K562 (cell line): ENCODE data around the gene IL17REL. TPM values are rescaled to one million over a fixed set of nuclear protein-coding genes. Genes with fewer than 3 reads are reported as not detected.

ENCODE experiments used
- ATAC-seq: fragments of 200-7000 bp; cut with Tn5 transposase; 3 replicates; pipeline ENCODE4 v1.9.1; 2020; ENCODE audit warnings: moderate library complexity
- BruUV-seq: library from RNA; stranded (reverse); fragments of 400-500 nt; replicated peaks from 2 replicates; lab custom pipeline; 2021; lab: Mats Ljungman, UMichigan
- CTCF ChIA-PET: fragments of 300-600 bp; formaldehyde crosslinking; extraction: SDS; loops from one replicate; lab custom pipeline; 2021; ENCODE audit warnings: low intra/inter-chr PET ratio; lab: Yijun Ruan, JAX
- POLR2A ChIA-PET: fragments of 300-600, 350-650 bp; sonication (Branson Sonifier 250); formaldehyde crosslinking; extraction: SDS; loops from one replicate; lab custom pipeline; 2021; ENCODE audit warnings: antibody characterized with exemption, inconsistent platforms; lab: Yijun Ruan, JAX
- DNase-seq, 4 experiments: peaks; one replicate each; pipeline versions ENCODE4 v3.0.0 to v3.0.0-alpha.2; 2011 to 2018; ENCODE audit warnings: low spot score in 3 of 4, mixed read lengths in 3 of 4; ENCODE audit errors: extremely low read depth in 1 of 4
- FAIRE-seq: peaks from 2 replicates; lab custom pipeline; 2011; peaks lifted over from hg19 to GRCh38; lab: Jason Lieb, UNC
- H2AFZ ChIP-seq: 2 replicates; pipeline ENCODE4 v1.6.0; 2011; ENCODE audit warnings: low read depth, low read length, control low read depth, inconsistent platforms
- H3K27ac ChIP-seq: fragments of 200-600 bp; 3 replicates; pipeline ENCODE4 v1.8.0; 2011; ENCODE audit warnings: low read depth, mild to moderate bottlenecking, control low read depth, inconsistent platforms, low read length, moderate library complexity, mixed read lengths; ENCODE audit errors: extremely low read depth
- H3K27me3 ChIP-seq, 2 experiments: fragments of 300-600 bp in 1 of 2; 2 replicates in 1 of 2; 3 replicates in 1 of 2; pipeline versions ENCODE4 v1.6.0 to v1.8.0; 2011; ENCODE audit warnings: inconsistent platforms in 2 of 2, low read length in 2 of 2, mild to moderate bottlenecking in 1 of 2, mixed read lengths in 1 of 2, moderate library complexity in 1 of 2; ENCODE audit not compliant: control insufficient read depth in 2 of 2, insufficient read depth in 2 of 2
- H3K36me3 ChIP-seq: fragments of 300-600 bp; 3 replicates; pipeline ENCODE4 v1.8.0; 2011; ENCODE audit warnings: mild to moderate bottlenecking, low read length, inconsistent platforms; ENCODE audit not compliant: control insufficient read depth, insufficient read depth
- H3K4me1 ChIP-seq, 2 experiments: fragments of 200-600 bp in 1 of 2; replicated peaks in 1 of 2; 2 replicates in 1 of 2; 3 replicates in 1 of 2; pipeline versions ENCODE4 v1.5.1 to v1.8.0; 2011; ENCODE audit warnings: inconsistent platforms in 2 of 2, low read length in 2 of 2, mild to moderate bottlenecking in 1 of 2, mixed read lengths in 1 of 2, moderate library complexity in 1 of 2; ENCODE audit not compliant: control insufficient read depth in 2 of 2, insufficient read depth in 2 of 2
- H3K4me2 ChIP-seq: 2 replicates; pipeline ENCODE4 v1.6.1; 2011; ENCODE audit warnings: low read length, control low read depth, inconsistent platforms, mixed read lengths; ENCODE audit not compliant: insufficient read depth
- H3K4me3 ChIP-seq: fragments of 200-600 bp; sonication (generic), shearing (Covaris generic); 2 replicates; pipeline ENCODE4 v1.5.1; 2016; ENCODE audit warnings: control low read depth, inconsistent platforms
- H3K79me2 ChIP-seq: fragments of 200-600 bp; 3 replicates; pipeline ENCODE4 v1.8.0; 2011; ENCODE audit warnings: low read length, inconsistent platforms; ENCODE audit not compliant: control insufficient read depth, insufficient read depth
- H3K9ac ChIP-seq, 2 experiments: 2 replicates each; pipeline versions ENCODE4 v1.6.0 to v1.6.1; 2011; ENCODE audit warnings: low read depth in 2 of 2, low read length in 2 of 2, control low read depth in 1 of 2, inconsistent platforms in 1 of 2, mild to moderate bottlenecking in 1 of 2, mixed read lengths in 1 of 2; ENCODE audit not compliant: insufficient read depth in 1 of 2
- H3K9me1 ChIP-seq: one replicate; pipeline ENCODE4 v1.6.0; 2011; ENCODE audit warnings: inconsistent platforms, mild to moderate bottlenecking, low read length, moderate library complexity; ENCODE audit not compliant: control insufficient read depth, insufficient read depth
- H3K9me3 ChIP-seq: replicated peaks from 2 replicates; pipeline ENCODE4 v1.5.1; 2011; ENCODE audit warnings: low read depth, low read length, inconsistent platforms; ENCODE audit not compliant: control insufficient read depth, insufficient read depth
- H4K20me1 ChIP-seq: replicated peaks from 2 replicates; pipeline ENCODE4 v1.6.1; 2011; ENCODE audit warnings: low read length, inconsistent platforms, mixed read lengths; ENCODE audit not compliant: control insufficient read depth, insufficient read depth
- ARID1B ChIP-seq: fragments of 450-650 bp; IDR thresholded peaks from 2 replicates; pipeline ENCODE4 v1.6.1; 2016; ENCODE audit warnings: antibody characterized with exemption, mild to moderate bottlenecking, inconsistent platforms
- BRF1 ChIP-seq: IDR thresholded peaks from 3 replicates; pipeline ENCODE4 v1.6.1; 2011; ENCODE audit warnings: borderline replicate concordance, mild to moderate bottlenecking; ENCODE audit not compliant: insufficient read length; ENCODE audit errors: extremely low read depth
- PHB ChIP-seq: fragments of 250-450 bp; sonication (Bioruptor Pico); IDR thresholded peaks from 2 replicates; pipeline ENCODE4 v1.5.0; 2021
- TCF7L2 ChIP-seq: fragments of 150-350 bp; IDR thresholded peaks from 2 replicates; pipeline ENCODE4 v1.6.1; 2016; ENCODE audit warnings: low read depth, mild to moderate bottlenecking, low read length, moderate library complexity
- ZNF124 ChIP-seq: sonication (generic); formaldehyde crosslinking; IDR thresholded peaks from 2 replicates; pipeline ENCODE4 v1.8.1; 2022; ENCODE audit warnings: missing genetic modification reagents
- ZNF239 ChIP-seq: fragments of 250-450 bp; sonication (Bioruptor Pico); IDR thresholded peaks from 2 replicates; pipeline ENCODE4 v1.4.0; 2020; ENCODE audit warnings: mild to moderate bottlenecking
- WGBS: fragments of 100-300 bp; shearing (Covaris generic); methylation state at CpG from one replicate; pipeline ENCODE4 v1.1.6; 2016; ENCODE audit warnings: low coverage, mixed read lengths; ENCODE audit not compliant: insufficient coverage; ENCODE audit errors: missing lambda C conversion rate; 5-methylcytosine and 5-hydroxymethylcytosine counted together
- in situ Hi-C: fragments of 300-500 bp; cut with MboI; formaldehyde crosslinking; loops from 4 replicates; pipeline ENCODE4 v1.15.0; 2018; ENCODE audit warnings: inconsistent platforms, mixed read lengths
- intact Hi-C: fragments of 100-400 bp; cut with micrococcal nuclease; formaldehyde crosslinking; loops from 2 replicates; pipeline ENCODE4 v1.14.2; 2022
- polyA plus RNA-seq, 8 experiments: library from polyadenylated mRNA; depleted of rRNA in 4 of 8; stranded (reverse) in 5 of 8; unstranded in 3 of 8; fragments of >200 nt; fragmentation: Nextera tagmentation in 2 of 8; fragmentation: Illumina TruSeq in 1 of 8; extraction: Ambion mirVana in 2 of 8; extraction: Trizol in 1 of 8; gene quantifications; 2 replicates each; pipeline versions ENCODE4 v1.2.1 to v1.2.3, GENCODE V29; 2011 to 2014; ENCODE audit warnings: inconsistent platforms in 1 of 8, missing spikeins in 1 of 8
- total RNA-seq, 7 experiments: library from RNA; depleted of rRNA in 6 of 7; stranded (reverse); fragments of >200 nt in 6 of 7; fragmentation: Illumina TruSeq in 2 of 7; extraction: Trizol in 2 of 7; gene quantifications; 2 replicates each; pipeline versions ENCODE4 v1.2.1 to v1.2.3, GENCODE V29; 2011 to 2021; ENCODE audit warnings: low replicate concordance in 1 of 7
- TF ChIP-seq, protein P1 (sequence below): fragments of 450-650 bp; formaldehyde crosslinking; IDR thresholded peaks from 2 replicates; pipeline ENCODE4 v1.4.0; 2020; ENCODE audit warnings: mild to moderate bottlenecking
- TF ChIP-seq, protein P2 (sequence below): fragments of 450-650 bp; IDR thresholded peaks from one replicate; pipeline ENCODE4 v1.6.1; 2018; ENCODE audit warnings: mild to moderate bottlenecking, moderate library complexity; ENCODE audit not compliant: partially characterized antibody
- TF ChIP-seq, protein P3 (sequence below), 2 experiments: fragments of 150-350 bp in 1 of 2; IDR thresholded peaks; 2 replicates each; pipeline ENCODE4 v1.6.1; 2012 to 2016; ENCODE audit warnings: low read depth in 2 of 2, low read length in 2 of 2, mild to moderate bottlenecking in 1 of 2, moderate library complexity in 1 of 2

Gene IL17REL
- total and polyA plus RNA-seq, 9 of the 15 experiments (the other 6 are each of a cell fraction or from before 2014, with no cell fraction given): 0.05 to 0.42 (median 0.11) TPM; not detected in 4

DNA sequence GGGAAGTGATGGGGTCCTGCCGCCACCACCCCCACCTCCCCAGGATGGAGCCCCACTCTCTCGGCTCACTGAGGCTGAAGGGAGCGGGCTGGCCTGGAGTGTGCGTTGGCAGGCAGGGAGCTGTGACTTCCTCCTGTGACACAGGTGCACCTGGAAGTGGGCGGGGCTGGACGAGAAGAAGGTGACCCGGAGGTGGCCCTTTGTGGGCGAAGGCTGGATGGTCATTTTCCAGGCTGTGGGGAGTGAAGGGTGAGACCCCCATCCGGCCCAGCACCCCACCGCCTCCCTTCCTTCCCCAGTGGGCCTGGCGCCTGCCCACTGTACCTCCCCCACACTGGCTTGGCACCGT, 15.3 kb downstream of the IL17REL start:
- TF ChIP-seq ARID1B: no peak
- TF ChIP-seq TCF7L2: no peak
- Histone ChIP-seq H2AFZ (no peak overlapping the region), H3K36me3 (no peaks in the 10 kb centered on the region), H3K27me3 (no peaks in the 10 kb centered on the region), H4K20me1 (no peaks in the 10 kb centered on the region), H3K79me2 (no peaks in the 10 kb centered on the region), H3K4me2 (no peak overlapping the region), H3K9me3 (no peaks in the 10 kb centered on the region), H3K27ac (no peak overlapping the region), H3K9me1 (no peaks in the 10 kb centered on the region), H3K4me3 (no peak overlapping the region), H3K9ac (no peak overlapping the region), H3K4me1 (peaks cover 0 to 85% of the 10 kb centered on the region in 2 experiments; a peak in 3 of 5 replicates)
- BruUV-seq: no TSS peak
- intact Hi-C loops (no loop called here), in situ Hi-C loops (no loop called here)
- ChIA-PET POLR2A (no interaction called here), CTCF (no interaction called here)
- FAIRE-seq (no peak), DNase-seq (no peak), ATAC-seq (no peak)
- WGBS: 60% methylated on average over 4 of the region's 12 CpGs

GRCh38 chr22:49996518-49997250, 15.9 kb downstream of the IL17REL start:
- intact Hi-C loops: no loop called here
- 59% methylated on average over 8 of the region's 19 CpGs for WGBS
- CTCF ChIA-PET: no interaction called here
- ATAC-seq (no peak), FAIRE-seq (no peak), DNase-seq (no peak)
- Histone ChIP-seq H3K9me3 (no peaks in the 10 kb centered on the region), H3K27me3 (no peaks in the 10 kb centered on the region), H4K20me1 (no peaks in the 10 kb centered on the region), H3K27ac (no peak overlapping the region), H3K4me1 (peaks cover 0 to 82% of the 10 kb centered on the region in 2 experiments; a peak in 3 of 5 replicates), H3K36me3 (no peaks in the 10 kb centered on the region), H3K4me3 (no peak overlapping the region), H3K9me1 (no peaks in the 10 kb centered on the region), H3K9ac (peak overlapping the region in 1 of 2 experiments; percentile 64; a peak in 1 of 4 replicates), H3K79me2 (no peaks in the 10 kb centered on the region), H3K4me2 (no peak overlapping the region), H2AFZ (no peak overlapping the region)
- BruUV-seq: no TSS peak
- in situ Hi-C loops: no loop called here
- POLR2A ChIA-PET: interaction anchor here (0.8 to 1.0 kb wide), 2 partner anchors 20 to 28 kb away, joined by 3 read pairs; no protein-coding TSS in a partner anchor
- TF ChIP-seq, protein P1, sequence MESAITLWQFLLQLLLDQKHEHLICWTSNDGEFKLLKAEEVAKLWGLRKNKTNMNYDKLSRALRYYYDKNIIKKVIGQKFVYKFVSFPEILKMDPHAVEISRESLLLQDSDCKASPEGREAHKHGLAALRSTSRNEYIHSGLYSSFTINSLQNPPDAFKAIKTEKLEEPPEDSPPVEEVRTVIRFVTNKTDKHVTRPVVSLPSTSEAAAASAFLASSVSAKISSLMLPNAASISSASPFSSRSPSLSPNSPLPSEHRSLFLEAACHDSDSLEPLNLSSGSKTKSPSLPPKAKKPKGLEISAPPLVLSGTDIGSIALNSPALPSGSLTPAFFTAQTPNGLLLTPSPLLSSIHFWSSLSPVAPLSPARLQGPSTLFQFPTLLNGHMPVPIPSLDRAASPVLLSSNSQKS (CRISPR knock-in tag): no peak
- TF ChIP-seq, protein P2, sequence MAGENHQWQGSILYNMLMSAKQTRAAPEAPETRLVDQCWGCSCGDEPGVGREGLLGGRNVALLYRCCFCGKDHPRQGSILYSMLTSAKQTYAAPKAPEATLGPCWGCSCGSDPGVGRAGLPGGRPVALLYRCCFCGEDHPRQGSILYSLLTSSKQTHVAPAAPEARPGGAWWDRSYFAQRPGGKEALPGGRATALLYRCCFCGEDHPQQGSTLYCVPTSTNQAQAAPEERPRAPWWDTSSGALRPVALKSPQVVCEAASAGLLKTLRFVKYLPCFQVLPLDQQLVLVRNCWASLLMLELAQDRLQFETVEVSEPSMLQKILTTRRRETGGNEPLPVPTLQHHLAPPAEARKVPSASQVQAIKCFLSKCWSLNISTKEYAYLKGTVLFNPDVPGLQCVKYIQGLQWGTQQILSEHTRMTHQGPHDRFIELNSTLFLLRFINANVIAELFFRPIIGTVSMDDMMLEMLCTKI: no peak
- TF ChIP-seq PHB: no peak
- TF ChIP-seq, protein P3, sequence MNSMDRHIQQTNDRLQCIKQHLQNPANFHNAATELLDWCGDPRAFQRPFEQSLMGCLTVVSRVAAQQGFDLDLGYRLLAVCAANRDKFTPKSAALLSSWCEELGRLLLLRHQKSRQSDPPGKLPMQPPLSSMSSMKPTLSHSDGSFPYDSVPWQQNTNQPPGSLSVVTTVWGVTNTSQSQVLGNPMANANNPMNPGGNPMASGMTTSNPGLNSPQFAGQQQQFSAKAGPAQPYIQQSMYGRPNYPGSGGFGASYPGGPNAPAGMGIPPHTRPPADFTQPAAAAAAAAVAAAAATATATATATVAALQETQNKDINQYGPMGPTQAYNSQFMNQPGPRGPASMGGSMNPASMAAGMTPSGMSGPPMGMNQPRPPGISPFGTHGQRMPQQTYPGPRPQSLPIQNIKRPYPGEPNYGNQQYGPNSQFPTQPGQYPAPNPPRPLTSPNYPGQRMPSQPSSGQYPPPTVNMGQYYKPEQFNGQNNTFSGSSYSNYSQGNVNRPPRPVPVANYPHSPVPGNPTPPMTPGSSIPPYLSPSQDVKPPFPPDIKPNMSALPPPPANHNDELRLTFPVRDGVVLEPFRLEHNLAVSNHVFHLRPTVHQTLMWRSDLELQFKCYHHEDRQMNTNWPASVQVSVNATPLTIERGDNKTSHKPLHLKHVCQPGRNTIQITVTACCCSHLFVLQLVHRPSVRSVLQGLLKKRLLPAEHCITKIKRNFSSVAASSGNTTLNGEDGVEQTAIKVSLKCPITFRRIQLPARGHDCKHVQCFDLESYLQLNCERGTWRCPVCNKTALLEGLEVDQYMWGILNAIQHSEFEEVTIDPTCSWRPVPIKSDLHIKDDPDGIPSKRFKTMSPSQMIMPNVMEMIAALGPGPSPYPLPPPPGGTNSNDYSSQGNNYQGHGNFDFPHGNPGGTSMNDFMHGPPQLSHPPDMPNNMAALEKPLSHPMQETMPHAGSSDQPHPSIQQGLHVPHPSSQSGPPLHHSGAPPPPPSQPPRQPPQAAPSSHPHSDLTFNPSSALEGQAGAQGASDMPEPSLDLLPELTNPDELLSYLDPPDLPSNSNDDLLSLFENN (IDR thresholded peaks at IDR 0.05; ENCODE audit: low read depth in 2 of 2, low read length in 2 of 2): no peak
- no peak for TF ChIP-seq ZNF239 (CRISPR knock-in tag)
- no peak for TF ChIP-seq ZNF124 (CRISPR knock-in tag)
- no peak for TF ChIP-seq BRF1
